KOPT-K1 (cell line): ENCODE results near the gene MEGF6.

ENCODE experiments used
- H3K27ac ChIP-seq: fragments of 200-600 bp; sonication (generic); 2 replicates; pipeline ENCODE4 v1.5.1; 2016; ENCODE audit warnings: antibody characterized with exemption, mild to moderate bottlenecking, low read depth, low read length; ENCODE audit not compliant: poor library complexity, severe bottlenecking
- H3K36me3 ChIP-seq: fragments of 200-600 bp; sonication (generic); 2 replicates; pipeline ENCODE4 v1.5.1; 2017; ENCODE audit warnings: antibody characterized with exemption, mild to moderate bottlenecking, low read length, moderate library complexity; ENCODE audit not compliant: insufficient read depth
- H3K9me3 ChIP-seq: fragments of 200-600 bp; sonication (generic); 2 replicates; pipeline ENCODE4 v1.5.1; 2017; ENCODE audit warnings: antibody characterized with exemption, low read length, mild to moderate bottlenecking; ENCODE audit not compliant: insufficient read depth, poor library complexity, severe bottlenecking

MEGF6 gene

DNA sequence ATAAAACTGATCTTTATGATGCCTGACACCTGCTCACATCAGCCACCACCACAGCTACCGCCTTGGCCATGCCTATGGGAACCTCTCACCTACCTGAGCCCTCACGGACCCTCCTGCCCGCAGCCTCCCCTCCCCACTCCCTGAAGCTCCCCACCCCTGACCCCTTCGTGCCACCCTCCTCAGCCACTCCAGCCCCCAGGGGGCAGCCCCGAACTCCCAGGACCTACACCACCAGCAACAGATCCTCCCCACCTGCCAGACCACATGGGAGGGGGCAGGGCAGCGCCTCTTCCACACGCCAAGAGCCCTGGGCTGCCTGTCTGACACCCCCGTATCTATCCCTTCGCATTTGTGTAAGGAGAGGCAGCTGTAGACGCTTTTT, 171.0 kb downstream of the MEGF6 start:
- H3K36me3 ChIP-seq, result no peaks in the 10 kb centered on the region
- no peaks in the 10 kb centered on the region for H3K9me3 ChIP-seq
- no peak overlapping the region for H3K27ac ChIP-seq
